HG03039 (cell line): ENCODE measurements around the gene GFRA4.

Source experiments
- ATAC-seq: cut with Tn5 transposase; IDR thresholded peaks from one replicate; pipeline ENCODE4 v1.9.1; 2021; ENCODE audit warnings: mild to moderate bottlenecking, moderate library complexity; ENCODE audit not compliant: unreplicated experiment

Gene GFRA4, protein sequence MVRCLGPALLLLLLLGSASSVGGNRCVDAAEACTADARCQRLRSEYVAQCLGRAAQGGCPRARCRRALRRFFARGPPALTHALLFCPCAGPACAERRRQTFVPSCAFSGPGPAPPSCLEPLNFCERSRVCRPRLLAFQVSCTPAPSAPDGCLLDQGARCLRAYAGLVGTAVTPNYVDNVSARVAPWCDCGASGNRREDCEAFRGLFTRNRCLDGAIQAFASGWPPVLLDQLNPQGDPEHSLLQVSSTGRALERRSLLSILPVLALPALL

DNA sequence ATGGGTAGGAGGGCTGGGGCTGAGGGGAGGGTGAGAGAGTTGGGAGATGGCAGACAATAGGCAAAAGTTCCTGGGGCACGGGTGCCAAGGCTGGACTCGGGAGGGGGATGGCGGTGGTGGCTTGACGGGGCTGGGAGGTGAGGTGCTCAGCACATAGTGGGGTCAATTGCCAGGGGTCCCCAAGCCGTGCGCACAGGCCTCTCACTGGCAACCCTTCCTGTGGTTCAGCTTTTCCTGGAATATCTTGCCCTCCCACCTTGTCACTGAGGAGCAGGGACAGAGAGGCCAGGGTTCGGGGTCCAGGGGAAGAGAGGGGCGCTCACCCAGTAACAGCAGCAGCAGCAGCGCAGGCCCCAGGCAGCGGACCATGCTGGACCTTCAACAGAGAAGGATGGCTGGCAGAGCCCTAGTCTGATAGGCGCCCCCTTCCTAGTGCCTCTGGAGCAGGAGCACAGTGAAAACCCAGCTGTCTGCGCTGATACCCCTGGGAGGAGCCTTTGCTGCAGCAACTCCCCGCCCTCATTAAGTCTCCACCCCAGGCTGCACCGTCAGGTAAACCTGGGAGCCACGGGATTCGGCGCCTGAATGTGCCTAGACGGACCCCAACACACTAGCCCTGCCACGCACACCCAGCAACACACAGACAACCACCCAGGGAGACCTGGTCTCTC, at the start of gene GFRA4:
GFRA4 (minus strand) TSS at position 369 of the 671 bp plus-strand sequence; CDS start at position 369, 0 bp downstream.
- ATAC-seq: no peak

DNA sequence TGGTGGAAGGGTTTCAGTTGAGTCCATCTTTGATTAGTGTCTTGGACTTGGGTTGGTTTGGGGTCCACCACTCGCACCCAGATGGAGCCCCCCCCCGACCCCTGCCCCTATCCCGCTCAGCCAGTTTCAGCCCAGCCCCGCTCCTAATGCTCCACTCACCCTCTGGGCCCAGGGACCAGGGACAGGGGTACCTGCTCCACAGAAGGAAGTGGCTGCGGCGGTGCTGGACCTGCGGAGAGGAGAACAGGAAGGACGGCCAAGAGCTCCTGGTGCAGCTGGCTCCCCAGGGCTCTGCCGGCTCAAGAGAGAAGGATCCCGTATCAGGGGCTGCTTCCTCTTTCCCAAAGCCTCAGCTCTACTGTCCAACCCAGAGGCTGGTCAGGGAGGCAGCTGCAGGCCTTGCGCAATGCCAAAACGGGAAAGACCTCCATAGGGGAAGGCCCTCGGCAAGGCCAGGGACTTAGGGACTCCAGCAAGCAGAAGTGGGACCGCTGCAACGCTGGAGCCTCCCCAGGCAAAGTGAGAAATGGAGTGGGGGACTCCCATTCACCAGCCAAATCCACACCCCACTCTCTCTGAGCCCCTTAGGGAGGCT, 49.2 kb upstream of the GFRA4 start, which contains the start of gene SIGLEC1:
SIGLEC1 (minus strand) TSS at position 322 of the 595 bp plus-strand sequence. CDS start 5,472 bp downstream, outside the sequence.
- no peak for ATAC-seq

DNA sequence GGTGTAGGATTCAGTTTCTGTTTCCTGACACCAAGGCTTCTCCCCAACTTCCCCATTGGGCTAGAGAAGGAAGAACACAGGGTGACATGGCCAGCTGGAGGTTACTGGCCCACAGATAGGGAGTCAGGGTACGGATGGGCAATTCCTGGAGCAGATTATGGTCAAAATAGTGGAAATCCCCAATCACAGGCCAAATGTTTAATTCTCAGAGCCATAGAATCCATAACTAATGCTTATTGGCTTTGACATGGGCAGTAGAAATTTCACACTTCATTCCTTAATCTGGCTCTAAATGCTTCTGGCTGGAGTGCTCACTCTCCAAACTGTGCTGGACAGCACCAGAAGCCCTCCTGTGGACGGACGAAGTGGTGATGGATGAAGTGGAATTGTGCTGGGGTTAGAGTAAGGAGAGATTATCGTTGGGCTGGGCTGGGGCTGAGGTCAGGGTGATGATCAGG, 48.3 kb upstream of the GFRA4 start:
- no peak for ATAC-seq

DNA sequence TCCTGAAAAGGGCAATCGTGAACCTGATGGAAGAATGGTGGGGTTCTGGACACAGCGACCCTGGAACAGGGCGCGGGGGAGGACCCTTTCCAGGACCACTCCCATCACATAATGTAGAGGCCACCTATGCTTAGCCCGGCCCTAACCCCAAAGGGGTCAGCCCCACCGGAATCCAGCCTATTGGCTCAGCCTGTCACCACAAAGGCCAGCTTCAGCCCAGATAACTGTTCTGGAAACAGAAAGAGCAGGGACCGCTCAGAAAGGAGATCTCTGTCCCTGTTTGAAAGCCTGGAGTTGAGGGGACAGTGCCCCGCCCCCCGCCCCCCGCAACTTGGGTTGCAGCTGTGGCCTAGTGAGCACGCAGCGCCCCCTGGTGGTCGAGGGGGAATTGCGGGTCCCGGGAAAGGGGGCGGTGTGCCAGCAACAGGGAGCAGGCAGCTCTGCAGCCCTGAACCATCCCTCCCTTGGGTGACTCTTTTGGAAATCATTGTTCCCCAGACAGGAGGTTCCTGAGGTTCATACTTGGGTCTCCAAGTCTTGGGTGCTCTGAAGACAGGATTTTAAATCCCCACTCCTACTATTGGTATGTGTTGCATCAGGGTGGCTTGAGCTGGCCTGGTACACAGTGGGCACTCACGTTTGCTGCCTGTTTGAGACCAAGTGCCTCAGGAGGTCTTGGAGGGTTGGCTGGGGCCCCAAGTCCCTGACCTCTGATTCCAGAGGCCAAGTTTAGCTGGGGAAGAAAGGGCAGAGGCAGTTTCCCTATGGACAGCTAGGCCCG, 47.7 kb upstream of the GFRA4 start:
- no peak for ATAC-seq

DNA sequence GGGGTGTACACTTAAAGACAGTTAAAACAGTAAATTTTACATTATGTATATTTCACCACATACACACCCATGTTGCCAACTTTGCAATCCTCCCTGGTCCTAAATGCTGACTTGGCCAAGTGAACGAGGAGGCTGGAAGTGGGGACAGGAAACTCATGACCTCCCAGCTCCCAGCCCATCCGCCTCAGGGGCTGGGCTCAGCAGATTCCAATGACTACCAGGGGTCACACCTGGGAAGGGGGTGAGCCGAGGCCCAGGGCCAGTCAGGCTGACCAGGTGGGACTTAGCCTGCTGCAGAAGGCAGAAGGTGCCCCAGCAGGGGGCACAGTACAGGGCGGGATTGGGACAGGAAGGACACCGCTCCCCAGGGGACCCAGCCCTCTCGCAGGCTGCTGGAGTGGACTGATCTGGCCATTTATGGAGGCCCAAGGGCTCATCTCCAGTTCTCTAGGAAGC, 46.8 kb upstream of the GFRA4 start:
- ATAC-seq: no peak

DNA sequence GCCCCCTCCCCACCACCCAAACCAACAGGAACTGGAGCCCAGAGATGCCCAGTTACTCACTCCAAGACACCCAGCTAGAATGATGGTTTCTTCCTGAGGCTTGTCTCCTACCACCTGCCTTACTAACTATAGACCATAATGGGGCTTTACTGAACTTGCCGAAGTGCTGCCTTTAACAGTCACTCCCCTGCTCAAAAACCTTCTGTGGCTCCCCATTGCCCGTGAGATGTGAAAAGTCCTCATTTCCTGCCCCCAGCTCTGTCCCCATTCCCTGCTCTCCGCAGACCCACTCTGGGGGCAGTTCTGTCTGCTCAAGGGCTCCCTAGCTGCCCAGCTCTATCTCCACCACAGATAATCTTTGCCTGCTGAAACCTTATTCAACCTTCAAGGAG, 44.3 kb upstream of the GFRA4 start:
- ATAC-seq: no peak

DNA sequence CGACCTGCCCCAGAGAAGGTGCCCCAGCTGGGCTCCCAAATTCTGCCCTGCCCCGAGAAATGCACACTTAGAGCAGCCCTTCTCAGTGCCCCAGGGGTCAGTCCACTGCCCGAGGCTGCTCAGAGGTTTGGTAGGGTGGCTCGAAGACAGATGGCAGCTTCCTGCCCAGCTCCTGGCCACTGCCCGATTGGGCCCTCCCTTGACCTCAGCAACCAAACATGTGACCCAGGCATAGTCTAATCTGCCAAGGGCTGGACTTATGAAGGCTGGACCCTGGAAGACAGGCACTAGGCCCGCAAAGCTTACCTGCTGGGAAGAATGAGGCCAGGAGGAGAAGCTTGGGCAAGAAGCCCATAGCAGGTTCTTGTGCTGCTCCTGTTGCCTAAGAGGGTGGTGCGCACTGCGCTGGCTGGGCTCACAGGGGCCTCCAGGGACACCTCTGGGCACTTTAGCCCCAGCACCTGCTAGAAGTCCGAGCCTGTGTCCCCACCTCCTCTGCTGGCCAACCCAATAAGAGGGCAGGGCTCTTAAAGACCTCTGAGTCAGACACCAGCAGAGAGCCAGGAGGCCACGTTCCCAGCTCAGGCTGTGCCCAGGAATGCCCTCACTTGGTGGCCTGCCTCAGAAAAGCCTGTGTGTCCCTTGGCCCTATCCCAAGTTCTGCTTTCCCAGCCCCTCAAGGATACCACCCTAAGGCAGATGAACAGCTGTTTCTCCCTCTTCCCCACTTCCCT, 43.7 kb upstream of the GFRA4 start:
- ATAC-seq: no peak

DNA sequence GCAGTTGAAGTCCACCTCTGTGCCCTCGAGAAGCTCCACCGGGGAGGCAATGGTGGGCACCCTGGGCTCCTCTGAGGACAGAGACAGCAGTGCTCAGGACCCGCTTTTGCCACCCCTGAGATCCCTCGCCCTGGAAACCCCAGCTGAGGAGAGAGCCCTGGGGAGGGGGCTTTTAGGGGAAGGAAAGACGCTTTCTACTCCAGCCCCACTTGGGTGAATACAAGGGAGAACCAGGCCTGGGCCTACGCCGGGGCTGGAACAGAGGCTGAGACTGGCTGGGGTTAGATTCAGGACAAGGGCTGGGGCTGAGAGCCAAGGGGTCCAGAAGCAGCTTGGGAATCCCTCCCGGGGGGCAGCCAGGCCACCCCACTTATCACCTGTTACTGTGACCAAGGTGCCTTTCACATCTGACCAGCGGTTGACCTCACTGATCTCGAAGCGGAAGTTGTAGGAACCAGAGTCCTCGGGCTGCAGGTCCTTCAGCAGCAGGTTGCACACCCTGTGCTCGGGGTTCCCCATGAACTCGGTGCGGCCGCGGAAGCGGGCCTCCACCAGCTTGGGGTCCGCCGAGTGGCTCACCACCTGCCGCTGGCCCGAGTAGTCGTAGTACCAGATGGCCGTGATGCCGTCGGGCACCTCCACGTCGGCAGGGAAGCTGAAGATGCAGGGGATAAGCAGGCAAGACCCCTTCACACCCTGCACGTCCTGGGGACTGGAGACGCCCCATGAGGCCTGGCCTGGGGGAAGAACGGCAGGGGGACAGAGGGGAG, 43.0 kb upstream of the GFRA4 start:
- no peak for ATAC-seq

DNA sequence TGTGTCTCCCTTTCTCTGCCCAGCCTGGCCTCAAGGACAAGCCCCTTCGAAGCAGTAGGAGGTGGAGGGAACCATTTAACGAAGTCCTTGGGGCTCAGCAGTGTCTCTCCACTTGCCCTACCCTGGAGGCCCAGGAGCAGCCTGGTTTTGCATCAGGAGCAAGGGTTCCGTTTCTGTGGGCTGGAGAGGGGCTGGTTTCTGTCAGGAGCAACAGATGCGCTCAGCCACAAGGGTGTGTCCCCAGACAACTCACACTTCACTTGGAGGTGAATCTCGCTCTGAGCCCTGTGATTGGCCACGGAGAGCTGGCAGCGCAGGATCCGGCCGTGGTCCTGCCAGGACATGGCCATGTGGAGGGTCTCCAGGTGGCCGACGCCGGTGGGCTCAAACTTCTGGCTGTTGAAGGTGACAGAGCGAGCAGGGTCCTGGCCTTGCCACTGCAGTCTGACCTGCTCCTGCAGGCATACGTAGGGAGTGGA, 42.3 kb upstream of the GFRA4 start:
- no peak for ATAC-seq

DNA sequence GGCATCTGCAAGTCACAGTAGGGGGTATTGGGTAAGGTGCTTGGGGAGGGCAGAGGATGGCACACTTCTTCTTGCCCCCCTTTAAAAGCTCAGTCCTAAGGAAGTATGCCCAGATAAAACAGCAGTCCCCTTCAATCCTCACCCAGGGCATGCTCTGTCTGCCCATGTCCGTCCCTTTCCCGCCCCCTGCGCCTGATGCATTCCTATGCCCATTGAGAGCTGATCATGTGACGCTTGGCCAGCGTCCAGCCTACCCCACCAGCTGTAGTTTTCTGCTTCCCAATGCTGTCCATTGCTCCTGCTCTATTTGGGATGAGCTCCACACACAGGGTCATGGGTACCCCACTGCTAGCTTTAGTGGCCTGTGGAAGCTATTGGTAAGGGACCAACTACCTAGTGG, 40.9 kb upstream of the GFRA4 start:
- ATAC-seq: no peak

DNA sequence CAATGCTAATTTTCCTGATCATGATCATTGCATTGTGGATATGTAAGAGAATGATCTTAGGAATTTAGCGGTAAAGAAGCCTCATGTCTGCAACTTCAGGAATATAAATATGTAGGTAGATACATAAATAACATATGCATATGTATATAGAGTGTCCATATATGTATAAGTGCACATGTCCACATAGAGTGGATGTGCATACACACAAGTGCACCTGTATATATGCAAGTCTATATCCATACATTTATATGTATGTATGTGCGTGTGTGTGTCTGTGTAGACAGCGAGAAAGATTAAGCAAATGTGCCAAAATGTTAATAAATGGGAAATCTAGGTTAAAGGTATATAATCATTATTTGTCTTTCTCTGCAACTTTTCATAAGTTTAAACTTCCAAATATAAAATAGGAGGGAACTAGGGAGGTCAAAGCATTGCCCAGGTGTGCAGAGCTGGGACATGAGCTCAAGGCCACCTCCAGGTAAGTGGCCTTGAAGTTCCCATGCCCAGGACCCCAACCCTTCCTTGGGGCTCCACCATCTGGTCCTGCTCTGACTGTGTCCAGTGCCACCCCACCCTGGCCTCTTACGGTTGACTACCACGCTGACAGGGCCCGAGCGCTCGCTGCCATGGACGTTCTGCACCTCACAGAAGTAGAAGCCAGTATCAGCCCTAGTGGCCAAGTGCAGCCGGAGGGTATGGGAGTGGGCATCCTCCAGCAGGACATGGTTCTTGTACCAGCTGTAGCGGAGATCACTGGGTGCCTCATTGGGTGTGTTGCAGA, 39.6 kb upstream of the GFRA4 start:
- ATAC-seq: no peak

DNA sequence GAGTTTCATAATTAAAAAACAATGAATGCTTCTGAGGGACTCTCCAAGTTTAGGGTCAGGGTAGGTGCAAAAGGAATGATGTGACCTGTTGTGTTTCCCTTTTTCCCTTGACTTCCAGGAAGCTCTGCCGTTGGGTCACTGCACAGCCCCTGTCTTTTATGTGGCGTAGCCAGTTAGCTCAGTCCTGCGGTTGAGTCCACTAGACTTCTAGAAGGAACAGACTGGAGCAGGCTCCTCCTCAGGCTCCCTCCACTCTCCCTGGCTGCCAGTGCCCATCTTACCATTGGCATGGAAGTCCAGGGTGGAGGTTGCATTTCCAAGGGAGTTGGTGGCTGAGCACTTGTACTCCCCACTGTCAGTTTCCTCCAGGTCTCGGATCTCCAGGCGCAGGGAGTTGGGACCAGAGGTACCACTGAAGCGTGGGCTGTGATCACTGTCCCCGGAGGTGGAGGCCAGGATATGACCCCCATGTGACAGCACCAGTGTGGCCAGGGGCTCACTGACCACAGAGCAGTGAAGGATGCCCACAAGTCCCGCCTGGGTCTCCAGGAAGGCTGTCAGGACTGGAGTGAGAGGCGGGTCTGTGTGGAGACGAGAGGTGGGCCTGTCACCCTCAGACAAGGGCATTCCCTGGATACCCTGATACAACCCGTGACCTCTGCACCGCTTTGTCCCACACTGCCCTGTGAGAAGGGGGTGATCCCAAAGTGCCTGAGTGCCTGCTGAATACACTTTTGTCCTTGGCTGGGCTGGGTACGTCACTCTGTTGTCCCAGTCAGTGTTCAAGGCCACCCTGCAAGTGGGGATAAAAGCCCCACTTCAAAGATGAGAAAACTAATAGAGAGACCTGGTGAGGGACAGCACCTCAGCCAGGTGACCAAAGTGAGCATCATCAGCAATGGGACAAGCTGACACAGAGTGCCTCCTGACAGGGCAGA, 38.1 kb upstream of the GFRA4 start:
- ATAC-seq: no peak

DNA sequence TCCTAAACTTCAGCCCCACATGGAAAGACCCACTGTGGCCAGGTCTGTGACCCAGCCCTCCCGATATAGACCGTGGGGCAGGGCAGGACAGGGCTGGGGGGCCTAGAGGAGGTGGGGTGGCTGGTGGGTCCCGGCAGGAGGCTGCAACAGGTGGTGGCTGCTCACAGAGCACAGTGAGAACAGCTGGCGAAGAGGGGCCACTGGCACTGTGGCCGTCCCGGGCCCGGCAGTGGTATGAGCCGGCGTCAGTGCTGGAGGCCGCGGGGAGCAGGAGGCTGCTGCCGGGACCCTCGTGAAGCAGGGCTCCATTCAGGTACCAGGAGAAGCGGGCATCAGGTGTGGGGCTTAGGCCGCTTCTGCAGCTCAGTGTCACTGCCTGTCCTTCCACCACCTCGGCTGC, 35.8 kb upstream of the GFRA4 start:
- ATAC-seq: no peak

DNA sequence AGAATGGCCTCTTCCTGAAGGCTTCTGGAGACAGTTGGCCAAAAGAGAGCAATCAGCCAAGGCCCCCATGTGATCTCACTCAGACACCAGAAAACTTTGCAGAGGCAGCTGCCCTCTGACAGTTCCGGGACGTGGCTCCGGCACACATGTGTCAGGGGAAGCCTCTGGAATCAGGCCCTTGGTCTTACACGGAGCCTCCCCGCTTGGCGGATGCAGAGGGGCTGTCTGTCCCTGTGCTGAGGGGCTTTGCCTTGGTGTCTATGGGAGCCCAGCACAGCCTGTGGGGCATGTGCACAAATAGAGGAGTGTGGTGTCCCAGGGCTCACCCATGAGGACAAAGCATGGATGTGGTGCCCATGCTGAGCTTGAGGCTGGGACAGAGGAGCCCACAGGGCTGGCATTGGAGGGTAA, 35.4 kb upstream of the GFRA4 start:
- no peak for ATAC-seq

DNA sequence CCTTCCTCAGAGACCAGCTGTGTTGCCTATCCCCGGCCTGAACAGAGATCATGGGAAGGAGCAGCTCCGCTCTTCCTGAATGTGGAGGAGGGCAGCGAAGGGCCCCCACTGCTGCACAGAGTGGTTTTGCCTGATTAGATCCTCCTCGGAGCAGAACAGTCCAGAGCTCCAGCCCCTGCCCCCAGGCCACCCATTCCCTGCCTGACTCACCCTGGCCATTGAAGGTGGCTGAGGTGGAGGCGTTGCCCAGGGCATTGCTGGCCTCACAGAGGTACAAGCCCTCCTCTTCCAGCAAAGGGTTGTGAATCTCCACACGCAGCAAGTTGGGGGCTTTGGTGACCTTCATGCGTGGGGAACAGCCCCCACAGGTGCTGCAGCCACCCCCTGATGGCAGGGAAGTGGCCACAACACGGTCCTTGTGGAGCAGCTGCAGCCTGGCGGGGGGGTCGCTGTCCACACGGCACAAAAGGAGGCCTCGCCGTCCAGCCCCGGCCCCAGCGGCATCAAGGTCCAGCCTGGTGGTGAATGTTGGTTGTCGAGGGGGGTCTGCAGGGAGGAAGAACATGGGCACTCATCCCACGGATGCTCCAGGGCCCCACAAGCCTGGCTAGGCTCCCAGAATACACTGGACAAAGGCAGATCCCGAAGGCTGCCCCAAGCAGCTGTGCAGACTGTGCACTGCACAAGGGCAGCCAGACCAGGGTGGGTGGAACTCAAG, 34.5 kb upstream of the GFRA4 start:
- ATAC-seq: no peak

DNA sequence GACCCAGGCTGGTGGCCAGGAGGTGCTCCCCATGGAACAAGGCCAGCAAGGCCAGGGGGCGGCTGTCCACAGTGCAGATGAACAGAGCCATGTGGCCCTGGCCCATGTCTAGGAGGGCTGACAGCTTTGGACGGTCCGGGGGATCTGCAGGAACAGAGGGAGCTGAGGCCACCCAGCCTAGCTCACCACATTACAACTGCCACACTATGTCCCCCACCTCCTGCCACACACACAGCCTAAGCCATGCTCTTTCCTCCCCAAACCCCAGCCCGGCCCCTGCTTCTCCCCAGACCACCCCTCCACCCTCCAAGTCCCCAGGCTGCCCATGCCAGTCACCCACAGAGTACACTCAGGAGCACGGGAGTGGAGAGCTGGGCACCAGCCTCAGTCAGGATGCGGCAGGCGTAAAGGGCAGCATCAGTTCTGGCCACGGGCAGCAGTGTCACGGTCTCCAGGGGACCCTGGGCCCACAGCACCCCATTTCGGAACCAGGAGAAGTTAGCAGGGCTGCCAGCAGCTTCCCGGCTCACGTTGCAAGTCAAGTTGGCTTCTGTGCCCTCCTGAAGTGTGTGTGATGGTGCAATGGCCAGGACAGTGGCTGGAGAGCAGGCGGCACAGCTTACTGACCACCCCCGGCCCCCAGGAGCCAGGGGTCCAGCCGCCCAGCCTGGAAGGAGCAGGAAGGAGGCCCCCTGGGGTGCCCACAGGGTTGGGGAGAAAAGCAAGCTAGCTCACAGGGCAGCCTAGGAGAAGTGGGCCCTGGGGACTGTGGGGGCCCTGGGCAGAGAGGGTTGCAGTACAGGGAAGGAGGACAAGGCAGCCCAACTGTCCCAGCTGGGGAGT, 33.8 kb upstream of the GFRA4 start:
- no peak for ATAC-seq
